Caco-2 (cell line): ENCODE measurements around the gene NRP1. TPM values are rescaled to one million over a fixed set of nuclear protein-coding genes. Genes with fewer than 3 reads are reported as not detected.
A peak's percentile ranks its signal among the peaks of the same experiment; 100 is the strongest.

Source experiments
- BruUV-seq: library from RNA; stranded (reverse); fragments of 400-500 nt; replicated peaks from 2 replicates; lab custom pipeline; 2021; lab: Mats Ljungman, UMichigan
- CTCF ChIA-PET: fragments of 300-600 bp; sonication (Branson Sonifier 250); formaldehyde crosslinking; loops from one replicate; lab custom pipeline; 2022; ENCODE audit warnings: antibody characterized with exemption; lab: Charles Lee
- POLR2A ChIA-PET: fragments of 300-600 bp; sonication (Branson Sonifier 250); formaldehyde crosslinking; loops from one replicate; lab custom pipeline; 2022; ENCODE audit warnings: antibody characterized with exemption; lab: Charles Lee
- DNase-seq, 2 experiments: peaks; one replicate each; pipeline versions ENCODE4 v3.0.0 to v3.0.0-alpha.2; 2020 to 2022
- H3K27me3 ChIP-seq: replicated peaks from 2 replicates; pipeline ENCODE4 v1.6.0; 2011; ENCODE audit warnings: low read length; ENCODE audit not compliant: control insufficient read depth, insufficient read depth
- H3K36me3 ChIP-seq: 2 replicates; pipeline ENCODE4 v1.5.1; 2011; ENCODE audit warnings: low read length; ENCODE audit not compliant: control insufficient read depth, insufficient read depth
- H3K4me1 ChIP-seq: fragments of 250-450 bp; sonication (Bioruptor Pico); 2 replicates; pipeline ENCODE4 v1.5.1; 2020; ENCODE audit warnings: mild to moderate bottlenecking
- H3K4me3 ChIP-seq: 2 replicates; pipeline ENCODE4 v1.5.1; 2011; ENCODE audit warnings: low read depth, mild to moderate bottlenecking, control low read depth, low read length
- H3K9me3 ChIP-seq: fragments of 250-450 bp; sonication (Bioruptor Pico); 2 replicates; pipeline ENCODE4 v1.5.1; 2020; ENCODE audit warnings: mild to moderate bottlenecking, moderate library complexity
- H3K27ac Mint-ChIP-seq: one replicate; pipeline ENCODE4 v1.8.0; 2022; ENCODE audit warnings: mixed read lengths; ENCODE audit not compliant: unreplicated experiment
- H3K27me3 Mint-ChIP-seq: one replicate; pipeline ENCODE4 v1.8.0; 2022; ENCODE audit warnings: mixed read lengths; ENCODE audit not compliant: insufficient read depth, unreplicated experiment
- H3K36me3 Mint-ChIP-seq: one replicate; pipeline ENCODE4 v1.8.0; 2022; ENCODE audit warnings: mild to moderate bottlenecking, mixed read lengths; ENCODE audit not compliant: insufficient read depth, unreplicated experiment
- H3K4me1 Mint-ChIP-seq: one replicate; pipeline ENCODE4 v1.8.0; 2022; ENCODE audit warnings: low read depth, mixed read lengths; ENCODE audit not compliant: unreplicated experiment
- H3K4me3 Mint-ChIP-seq: one replicate; pipeline ENCODE4 v1.8.0; 2022; ENCODE audit warnings: mild to moderate bottlenecking, moderate library complexity, mixed read lengths; ENCODE audit not compliant: unreplicated experiment
- H3K9me3 Mint-ChIP-seq: one replicate; pipeline ENCODE4 v1.8.0; 2022; ENCODE audit warnings: mixed read lengths; ENCODE audit not compliant: unreplicated experiment
- CTCF ChIP-seq, 2 experiments: fragments of 200-600 bp in 1 of 2; IDR thresholded peaks; 1 replicate in 1 of 2; 2 replicates in 1 of 2; pipeline versions ENCODE4 v1.5.1 to v1.8.0; 2011 to 2022; ENCODE audit warnings: antibody characterized with exemption in 1 of 2, control low read depth in 1 of 2, inconsistent platforms in 1 of 2, low read depth in 1 of 2, low read length in 1 of 2, mild to moderate bottlenecking in 1 of 2, moderate library complexity in 1 of 2; ENCODE audit not compliant: insufficient read depth in 1 of 2, severe bottlenecking in 1 of 2, unreplicated experiment in 1 of 2
- intact Hi-C: fragments of 100-400 bp; cut with micrococcal nuclease; formaldehyde crosslinking; loops from one replicate; pipeline ENCODE4 v1.10.0; 2022; ENCODE audit not compliant: unreplicated experiment
- total RNA-seq: library from RNA; stranded (reverse); gene quantifications from 2 replicates; pipeline ENCODE4 v1.2.3, GENCODE V29; 2022

NRP1 gene
- total RNA-seq, 1 experiment from 2014 or later, result 123 TPM

- Histone ChIP-seq H3K9me3 (no peaks in the 10 kb centered on the region), H3K4me3 (no peak overlapping the region), H3K36me3 (no peaks in the 10 kb centered on the region), H3K4me1 (peaks cover 3% of the 10 kb centered on the region; the same call in 1 of the 2 replicates), H3K27me3 (no peaks in the 10 kb centered on the region)
- no peak for TF ChIP-seq CTCF (IDR thresholded peaks at IDR 0.05; ENCODE audit: insufficient read depth in 1 of 2, low read depth in 1 of 2, low read length in 1 of 2, severe bottlenecking in 1 of 2, unreplicated experiment in 1 of 2)
- CTCF ChIA-PET, result no interaction called here
- DNase-seq, result no peak
- H3K27ac Mint-ChIP-seq, result no peak overlapping the region
- POLR2A ChIA-PET, result interaction anchor here (0.5 kb wide), 1 partner anchor 64 kb away, joined by 4 read pairs; no protein-coding TSS in a partner anchor
- peaks cover 18% of the 10 kb centered on the region for H3K4me1 Mint-ChIP-seq
- intact Hi-C loops, result no loop called here
- no peaks in the 10 kb centered on the region for H3K27me3 Mint-ChIP-seq
- BruUV-seq, result no TSS peak
- H3K4me3 Mint-ChIP-seq, result no peak overlapping the region
- H3K9me3 Mint-ChIP-seq, result peaks cover 10% of the 10 kb centered on the region
- peaks cover 88% of the 10 kb centered on the region for H3K36me3 Mint-ChIP-seq
Observed at GRCh38 chr10:33323721-33324120, 10.7 kb downstream of the NRP1 start.

- Histone ChIP-seq H3K9me3 (no peaks in the 10 kb centered on the region), H3K27me3 (no peaks in the 10 kb centered on the region), H3K4me3 (no peak overlapping the region), H3K36me3 (no peaks in the 10 kb centered on the region), H3K4me1 (peaks cover 18% of the 10 kb centered on the region)
- intact Hi-C loops, result no loop called here
- Mint-ChIP-seq H3K4me3 (no peak overlapping the region), H3K27ac (peak overlapping the region; percentile 74), H3K4me1 (peaks cover 18% of the 10 kb centered on the region), H3K27me3 (no peaks in the 10 kb centered on the region), H3K9me3 (peaks cover 10% of the 10 kb centered on the region), H3K36me3 (peaks cover 72% of the 10 kb centered on the region)
- BruUV-seq, result no TSS peak
- DNase-seq, result no peak
- ChIA-PET CTCF (no interaction called here), POLR2A (no interaction called here)
- no peak for TF ChIP-seq CTCF (IDR thresholded peaks at IDR 0.05; ENCODE audit: insufficient read depth in 1 of 2, low read depth in 1 of 2, low read length in 1 of 2, severe bottlenecking in 1 of 2, unreplicated experiment in 1 of 2)
Observed at GRCh38 chr10:33321516-33321915, 13.0 kb downstream of the NRP1 start.

GRCh38 chr10:33320288-33320687 lies 14.2 kb downstream of the NRP1 start:
- peaks cover 31% of the 10 kb centered on the region for H3K4me1 Mint-ChIP-seq
- H3K4me1 ChIP-seq, result peaks cover 30% of the 10 kb centered on the region
- CTCF ChIA-PET, result no interaction called here

More at GRCh38 chr10:33320288-33320687, 14.2 kb downstream of the NRP1 start:
- H3K27me3 Mint-ChIP-seq, result no peaks in the 10 kb centered on the region
- DNase-seq, result no peak
- POLR2A ChIA-PET, result no interaction called here
- intact Hi-C loops, result no loop called here
- Histone ChIP-seq H3K4me3 (no peak overlapping the region), H3K27me3 (no peaks in the 10 kb centered on the region), H3K9me3 (no peaks in the 10 kb centered on the region), H3K36me3 (no peaks in the 10 kb centered on the region)
- BruUV-seq, result no TSS peak
- H3K4me3 Mint-ChIP-seq, result no peak overlapping the region
- peaks cover 66% of the 10 kb centered on the region for H3K36me3 Mint-ChIP-seq
- peak overlapping the region; percentile 54 for H3K27ac Mint-ChIP-seq
- H3K9me3 Mint-ChIP-seq, result peaks cover 10% of the 10 kb centered on the region
- no peak for TF ChIP-seq CTCF (IDR thresholded peaks at IDR 0.05; ENCODE audit: insufficient read depth in 1 of 2, low read depth in 1 of 2, low read length in 1 of 2, severe bottlenecking in 1 of 2, unreplicated experiment in 1 of 2)
